Tracheal epithelial cell (primary cell): ENCODE measurements around the gene CCDC68. TPM values are rescaled to one million over a fixed set of nuclear protein-coding genes. Genes with fewer than 3 reads are reported as not detected.

ENCODE experiments used
- total RNA-seq: library from RNA; depleted of rRNA; stranded (reverse); fragments of >200 nt; gene quantifications from 2 replicates; pipeline ENCODE4 v1.2.1, GENCODE V29; 2014

Gene CCDC68, protein sequence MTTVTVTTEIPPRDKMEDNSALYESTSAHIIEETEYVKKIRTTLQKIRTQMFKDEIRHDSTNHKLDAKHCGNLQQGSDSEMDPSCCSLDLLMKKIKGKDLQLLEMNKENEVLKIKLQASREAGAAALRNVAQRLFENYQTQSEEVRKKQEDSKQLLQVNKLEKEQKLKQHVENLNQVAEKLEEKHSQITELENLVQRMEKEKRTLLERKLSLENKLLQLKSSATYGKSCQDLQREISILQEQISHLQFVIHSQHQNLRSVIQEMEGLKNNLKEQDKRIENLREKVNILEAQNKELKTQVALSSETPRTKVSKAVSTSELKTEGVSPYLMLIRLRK
- 9.2 and 9.4 TPM in 2 replicates for total RNA-seq

DNA sequence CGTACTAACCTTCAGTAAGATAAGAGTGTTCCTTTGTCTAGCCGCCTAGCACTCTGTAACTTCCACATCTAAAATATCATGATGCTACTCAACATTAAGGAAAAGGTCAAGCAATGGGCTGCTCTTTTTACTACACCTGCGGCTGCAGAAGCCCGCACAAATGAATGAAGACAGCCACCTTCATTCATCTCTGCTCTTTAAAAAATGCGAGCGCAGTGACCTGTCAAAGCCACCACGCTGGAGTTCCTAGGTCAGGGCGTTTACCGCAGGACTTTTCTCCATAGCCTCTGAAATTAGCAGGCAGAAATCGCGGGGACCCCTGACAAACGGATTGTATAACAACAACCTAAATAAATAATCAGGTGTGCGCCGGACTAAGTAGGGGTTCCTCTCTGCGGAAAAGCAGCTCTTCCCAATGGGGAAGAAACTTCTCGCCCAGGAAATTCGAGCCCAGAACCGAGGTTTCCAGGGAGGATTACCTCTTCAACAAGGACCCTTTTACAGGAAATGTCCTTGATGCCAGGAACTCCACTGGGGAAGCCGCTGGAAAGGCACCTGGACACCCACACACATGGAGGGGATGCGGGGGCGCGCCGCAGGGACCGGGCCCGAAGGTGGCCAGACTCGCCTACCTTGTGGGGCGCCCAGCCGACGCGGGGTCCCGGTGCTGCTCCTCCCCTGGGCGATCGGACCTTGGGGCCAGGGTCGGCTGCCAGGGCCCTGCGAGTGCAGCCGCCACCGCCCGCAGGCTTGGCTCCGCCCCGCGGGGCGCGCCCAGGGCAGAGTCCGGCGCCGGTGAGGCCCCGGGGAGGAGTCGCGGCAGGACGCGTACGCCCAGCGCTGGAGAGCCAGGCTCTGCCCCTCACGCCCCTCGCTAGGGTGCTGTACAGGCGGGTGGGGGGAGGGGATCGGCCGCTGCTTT, at the start of gene CCDC68:
TSS of gene CCDC68 (minus strand) at position 758 of the 922 bp plus-strand sequence. CDS start 16,670 bp downstream, outside the sequence.

Other genes starting within 250 kb of the CCDC68 start
- 33.5 and 97.4 TPM in 2 replicates for gene RAB27B, start 131.0 kb downstream of the CCDC68 start, total RNA-seq